Adipocyte (in vitro differentiated cells): ENCODE results near the gene KCNQ1.

Experiments used
- DNase-seq: peaks from one replicate; pipeline ENCODE4 v3.0.0-alpha.2; 2015; ENCODE audit warnings: low read depth
- H3K27me3 ChIP-seq: replicated peaks from 2 replicates; pipeline ENCODE4 v1.7.0; 2013; ENCODE audit warnings: mild to moderate bottlenecking, low read length, moderate library complexity; ENCODE audit not compliant: control insufficient read depth, insufficient read depth
- H3K36me3 ChIP-seq: 2 replicates; pipeline ENCODE4 v1.7.0; 2013; ENCODE audit warnings: low read length, mild to moderate bottlenecking, moderate library complexity; ENCODE audit not compliant: control insufficient read depth, insufficient read depth, severe bottlenecking
- H3K4me1 ChIP-seq: 2 replicates; pipeline ENCODE4 v1.7.0; 2013; ENCODE audit warnings: mild to moderate bottlenecking, low read length, moderate library complexity; ENCODE audit not compliant: control insufficient read depth, insufficient read depth
- H3K4me3 ChIP-seq: 2 replicates; pipeline ENCODE4 v1.7.0; 2013; ENCODE audit warnings: mild to moderate bottlenecking, low read length, moderate library complexity
- H3K9ac ChIP-seq: 2 replicates; pipeline ENCODE4 v1.7.0; 2013; ENCODE audit warnings: mild to moderate bottlenecking, low read length, moderate library complexity
- H3K9me3 ChIP-seq: 2 replicates; pipeline ENCODE4 v1.7.0; 2013; ENCODE audit warnings: mild to moderate bottlenecking, low read length, moderate library complexity; ENCODE audit not compliant: control insufficient read depth

KCNQ1 gene

GRCh38 chr11:2402106-2402505, 42.7 kb upstream of the KCNQ1 start:
- peaks cover 27% of the 10 kb centered on the region for H3K4me1 ChIP-seq
- H3K27me3 ChIP-seq, result no peaks in the 10 kb centered on the region
- H3K9me3 ChIP-seq, result no peaks in the 10 kb centered on the region
- H3K4me3 ChIP-seq, result peak overlapping the region; percentile 100
- peak overlapping the region; percentile 100 for H3K9ac ChIP-seq
- peaks cover 34% of the 10 kb centered on the region for H3K36me3 ChIP-seq
- DNase-seq, result no peak

GRCh38 chr11:2402890-2403645, 41.7 kb upstream of the KCNQ1 start:
- H3K4me3 ChIP-seq, result no peak overlapping the region
- no peaks in the 10 kb centered on the region for H3K27me3 ChIP-seq
- peaks cover 27% of the 10 kb centered on the region for H3K36me3 ChIP-seq
- H3K4me1 ChIP-seq, result peaks cover 27% of the 10 kb centered on the region
- H3K9me3 ChIP-seq, result no peaks in the 10 kb centered on the region
- no peak overlapping the region for H3K9ac ChIP-seq
- no peak for DNase-seq

- peaks cover 12% of the 10 kb centered on the region for H3K4me1 ChIP-seq
- peak overlapping the region; percentile 48 for H3K9ac ChIP-seq
- peaks cover 20% of the 10 kb centered on the region for H3K36me3 ChIP-seq
Measured at GRCh38 chr11:2404735-2405196, 40.0 kb upstream of the KCNQ1 start.

GRCh38 chr11:2406451-2406850, 38.4 kb upstream of the KCNQ1 start:
- H3K27me3 ChIP-seq, result peaks cover 3% of the 10 kb centered on the region
- H3K4me1 ChIP-seq, result peaks cover 9% of the 10 kb centered on the region
- no peak overlapping the region for H3K4me3 ChIP-seq
- no peak for DNase-seq
- H3K36me3 ChIP-seq, result peaks cover 20% of the 10 kb centered on the region
- H3K9me3 ChIP-seq, result no peaks in the 10 kb centered on the region
- H3K9ac ChIP-seq, result no peak overlapping the region

More at GRCh38 chr11:2404735-2405196, 40.0 kb upstream of the KCNQ1 start:
- Histone ChIP-seq H3K9me3 (no peaks in the 10 kb centered on the region), H3K4me3 (no peak overlapping the region), H3K27me3 (no peaks in the 10 kb centered on the region)
- DNase-seq, result no peak

- Histone ChIP-seq H3K27me3 (peaks cover 3% of the 10 kb centered on the region), H3K9me3 (no peaks in the 10 kb centered on the region), H3K36me3 (peaks cover 20% of the 10 kb centered on the region), H3K9ac (no peak overlapping the region), H3K4me3 (no peak overlapping the region), H3K4me1 (peaks cover 5% of the 10 kb centered on the region)
- DNase-seq, result no peak
Measured at GRCh38 chr11:2406878-2407410, 37.9 kb upstream of the KCNQ1 start.

- Histone ChIP-seq H3K27me3 (peaks cover 3% of the 10 kb centered on the region), H3K9me3 (no peaks in the 10 kb centered on the region), H3K36me3 (peaks cover 6% of the 10 kb centered on the region), H3K9ac (no peak overlapping the region), H3K4me3 (no peak overlapping the region), H3K4me1 (no peaks in the 10 kb centered on the region)
- no peak for DNase-seq
Measured at GRCh38 chr11:2408671-2409070, 36.1 kb upstream of the KCNQ1 start.

- Histone ChIP-seq H3K4me1 (no peaks in the 10 kb centered on the region), H3K36me3 (peaks cover 2% of the 10 kb centered on the region), H3K9ac (no peak overlapping the region), H3K27me3 (peaks cover 3% of the 10 kb centered on the region), H3K4me3 (no peak overlapping the region), H3K9me3 (no peaks in the 10 kb centered on the region)
- no peak for DNase-seq
Measured at GRCh38 chr11:2409126-2409525, 35.7 kb upstream of the KCNQ1 start.

GRCh38 chr11:2409611-2410468, 35.0 kb upstream of the KCNQ1 start:
- Histone ChIP-seq H3K27me3 (peaks cover 3% of the 10 kb centered on the region), H3K9me3 (no peaks in the 10 kb centered on the region), H3K36me3 (no peaks in the 10 kb centered on the region), H3K9ac (no peak overlapping the region), H3K4me1 (no peaks in the 10 kb centered on the region), H3K4me3 (no peak overlapping the region)
- no peak for DNase-seq

- H3K4me3 ChIP-seq, result no peak overlapping the region
- H3K9ac ChIP-seq, result no peak overlapping the region
- DNase-seq, result no peak
- H3K4me1 ChIP-seq, result no peaks in the 10 kb centered on the region
- no peaks in the 10 kb centered on the region for H3K36me3 ChIP-seq
- H3K27me3 ChIP-seq, result peaks cover 6% of the 10 kb centered on the region
- no peaks in the 10 kb centered on the region for H3K9me3 ChIP-seq
Measured at GRCh38 chr11:2410616-2411015, 34.2 kb upstream of the KCNQ1 start.

- H3K36me3 ChIP-seq, result no peaks in the 10 kb centered on the region
- H3K9ac ChIP-seq, result no peak overlapping the region
- peaks cover 6% of the 10 kb centered on the region for H3K27me3 ChIP-seq
- H3K4me3 ChIP-seq, result no peak overlapping the region
- DNase-seq, result no peak
- H3K9me3 ChIP-seq, result no peaks in the 10 kb centered on the region
- no peaks in the 10 kb centered on the region for H3K4me1 ChIP-seq
Measured at GRCh38 chr11:2411446-2412305, 33.1 kb upstream of the KCNQ1 start.
